ENCODE data around the gene DTWD1.
"Not testable (repeated sequence)": the region's sequence is repeated elsewhere in the genome, so short reads cannot be mapped to it uniquely, and the experiment has no call there.

Gene DTWD1

DNA sequence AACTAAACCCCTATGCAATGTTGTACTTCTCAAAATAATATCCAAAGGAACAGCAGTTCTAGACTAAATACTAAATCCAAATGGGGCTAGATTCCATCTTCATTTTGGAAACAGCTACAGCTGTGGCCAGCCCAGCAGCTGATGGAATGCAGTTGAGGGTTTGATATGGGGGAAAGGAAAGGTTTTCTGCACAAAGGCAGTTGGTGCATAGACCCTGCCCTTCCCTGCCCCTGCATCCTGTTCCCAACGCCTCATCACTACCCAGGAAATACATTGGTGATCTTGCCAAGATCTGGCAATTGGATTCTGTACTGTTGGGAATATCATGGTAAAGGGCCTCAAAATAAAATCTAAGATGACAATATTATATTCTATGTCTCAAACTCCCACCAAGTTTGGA lies 43.9 kb downstream of the DTWD1 start (continued):
- TF ChIP-seq SCRT1 (tag by site-specific recombination; IDR thresholded peaks at IDR 0.05; ENCODE audit: borderline replicate concordance) (no peak), ZNF248 (tag by site-specific recombination; IDR thresholded peaks at IDR 0.05) (no peak)

GRCh38 chr15:49666486-49666885 lies 45.6 kb downstream of the DTWD1 start:
- H3K27ac ChIP-seq (ENCODE audit: extremely low read depth, low read depth, low read length); H3K36me3 ChIP-seq (ENCODE audit: control insufficient read depth in 2 of 2, insufficient read depth in 1 of 2, low read length in 2 of 2); POLR2A ChIA-PET; H3K9me3 ChIP-seq (ENCODE audit: control insufficient read depth, insufficient read depth, low read depth, low read length); H3K4me3 ChIP-seq (ENCODE audit: low read depth, low read length); H3K4me1 ChIP-seq (ENCODE audit: control insufficient read depth, insufficient read depth, low read length); CTCF ChIA-PET: not testable (repeated sequence)

- no peaks in the 10 kb centered on the region for H3K9me3 ChIP-seq (ENCODE audit: control insufficient read depth, insufficient read depth, low read depth, low read length)
- no peaks in the 10 kb centered on the region for H3K36me3 ChIP-seq (ENCODE audit: control insufficient read depth in 2 of 2, insufficient read depth in 1 of 2, low read length in 2 of 2)
- no peaks in the 10 kb centered on the region for H3K4me1 ChIP-seq (ENCODE audit: control insufficient read depth, insufficient read depth, low read length)
- TF ChIP-seq, protein P1, sequence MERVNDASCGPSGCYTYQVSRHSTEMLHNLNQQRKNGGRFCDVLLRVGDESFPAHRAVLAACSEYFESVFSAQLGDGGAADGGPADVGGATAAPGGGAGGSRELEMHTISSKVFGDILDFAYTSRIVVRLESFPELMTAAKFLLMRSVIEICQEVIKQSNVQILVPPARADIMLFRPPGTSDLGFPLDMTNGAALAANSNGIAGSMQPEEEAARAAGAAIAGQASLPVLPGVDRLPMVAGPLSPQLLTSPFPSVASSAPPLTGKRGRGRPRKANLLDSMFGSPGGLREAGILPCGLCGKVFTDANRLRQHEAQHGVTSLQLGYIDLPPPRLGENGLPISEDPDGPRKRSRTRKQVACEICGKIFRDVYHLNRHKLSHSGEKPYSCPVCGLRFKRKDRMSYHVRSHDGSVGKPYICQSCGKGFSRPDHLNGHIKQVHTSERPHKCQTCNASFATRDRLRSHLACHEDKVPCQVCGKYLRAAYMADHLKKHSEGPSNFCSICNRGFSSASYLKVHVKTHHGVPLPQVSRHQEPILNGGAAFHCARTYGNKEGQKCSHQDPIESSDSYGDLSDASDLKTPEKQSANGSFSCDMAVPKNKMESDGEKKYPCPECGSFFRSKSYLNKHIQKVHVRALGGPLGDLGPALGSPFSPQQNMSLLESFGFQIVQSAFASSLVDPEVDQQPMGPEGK (tag by site-specific recombination; IDR thresholded peaks at IDR 0.05), result no peak
- no peak for TF ChIP-seq KLF7 (tag by site-specific recombination; IDR thresholded peaks at IDR 0.05; ENCODE audit: borderline replicate concordance)
- TF ChIP-seq ZNF16 (tag by site-specific recombination; IDR thresholded peaks at IDR 0.05; ENCODE audit: low read depth), result no peak
- no peak for TF ChIP-seq ZNF433 (tag by site-specific recombination; IDR thresholded peaks at IDR 0.05; ENCODE audit: low read depth)
- TF ChIP-seq ZNF560 (tag by site-specific recombination; IDR thresholded peaks at IDR 0.05; ENCODE audit: borderline replicate concordance), result no peak
- no peak for TF ChIP-seq ZNF747 (tag by site-specific recombination; IDR thresholded peaks at IDR 0.05)
- no peak for TF ChIP-seq SP3 (tag by site-specific recombination; IDR thresholded peaks at IDR 0.05)
- TF ChIP-seq, protein P2, sequence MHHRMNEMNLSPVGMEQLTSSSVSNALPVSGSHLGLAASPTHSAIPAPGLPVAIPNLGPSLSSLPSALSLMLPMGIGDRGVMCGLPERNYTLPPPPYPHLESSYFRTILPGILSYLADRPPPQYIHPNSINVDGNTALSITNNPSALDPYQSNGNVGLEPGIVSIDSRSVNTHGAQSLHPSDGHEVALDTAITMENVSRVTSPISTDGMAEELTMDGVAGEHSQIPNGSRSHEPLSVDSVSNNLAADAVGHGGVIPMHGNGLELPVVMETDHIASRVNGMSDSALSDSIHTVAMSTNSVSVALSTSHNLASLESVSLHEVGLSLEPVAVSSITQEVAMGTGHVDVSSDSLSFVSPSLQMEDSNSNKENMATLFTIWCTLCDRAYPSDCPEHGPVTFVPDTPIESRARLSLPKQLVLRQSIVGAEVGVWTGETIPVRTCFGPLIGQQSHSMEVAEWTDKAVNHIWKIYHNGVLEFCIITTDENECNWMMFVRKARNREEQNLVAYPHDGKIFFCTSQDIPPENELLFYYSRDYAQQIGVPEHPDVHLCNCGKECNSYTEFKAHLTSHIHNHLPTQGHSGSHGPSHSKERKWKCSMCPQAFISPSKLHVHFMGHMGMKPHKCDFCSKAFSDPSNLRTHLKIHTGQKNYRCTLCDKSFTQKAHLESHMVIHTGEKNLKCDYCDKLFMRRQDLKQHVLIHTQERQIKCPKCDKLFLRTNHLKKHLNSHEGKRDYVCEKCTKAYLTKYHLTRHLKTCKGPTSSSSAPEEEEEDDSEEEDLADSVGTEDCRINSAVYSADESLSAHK (tag by site-specific recombination; IDR thresholded peaks at IDR 0.05), result no peak
- no peak for TF ChIP-seq ZNF549 (tag by site-specific recombination; IDR thresholded peaks at IDR 0.05)
- no peak for TF ChIP-seq ZNF18 (tag by site-specific recombination; IDR thresholded peaks at IDR 0.05)
- TF ChIP-seq, protein P3, sequence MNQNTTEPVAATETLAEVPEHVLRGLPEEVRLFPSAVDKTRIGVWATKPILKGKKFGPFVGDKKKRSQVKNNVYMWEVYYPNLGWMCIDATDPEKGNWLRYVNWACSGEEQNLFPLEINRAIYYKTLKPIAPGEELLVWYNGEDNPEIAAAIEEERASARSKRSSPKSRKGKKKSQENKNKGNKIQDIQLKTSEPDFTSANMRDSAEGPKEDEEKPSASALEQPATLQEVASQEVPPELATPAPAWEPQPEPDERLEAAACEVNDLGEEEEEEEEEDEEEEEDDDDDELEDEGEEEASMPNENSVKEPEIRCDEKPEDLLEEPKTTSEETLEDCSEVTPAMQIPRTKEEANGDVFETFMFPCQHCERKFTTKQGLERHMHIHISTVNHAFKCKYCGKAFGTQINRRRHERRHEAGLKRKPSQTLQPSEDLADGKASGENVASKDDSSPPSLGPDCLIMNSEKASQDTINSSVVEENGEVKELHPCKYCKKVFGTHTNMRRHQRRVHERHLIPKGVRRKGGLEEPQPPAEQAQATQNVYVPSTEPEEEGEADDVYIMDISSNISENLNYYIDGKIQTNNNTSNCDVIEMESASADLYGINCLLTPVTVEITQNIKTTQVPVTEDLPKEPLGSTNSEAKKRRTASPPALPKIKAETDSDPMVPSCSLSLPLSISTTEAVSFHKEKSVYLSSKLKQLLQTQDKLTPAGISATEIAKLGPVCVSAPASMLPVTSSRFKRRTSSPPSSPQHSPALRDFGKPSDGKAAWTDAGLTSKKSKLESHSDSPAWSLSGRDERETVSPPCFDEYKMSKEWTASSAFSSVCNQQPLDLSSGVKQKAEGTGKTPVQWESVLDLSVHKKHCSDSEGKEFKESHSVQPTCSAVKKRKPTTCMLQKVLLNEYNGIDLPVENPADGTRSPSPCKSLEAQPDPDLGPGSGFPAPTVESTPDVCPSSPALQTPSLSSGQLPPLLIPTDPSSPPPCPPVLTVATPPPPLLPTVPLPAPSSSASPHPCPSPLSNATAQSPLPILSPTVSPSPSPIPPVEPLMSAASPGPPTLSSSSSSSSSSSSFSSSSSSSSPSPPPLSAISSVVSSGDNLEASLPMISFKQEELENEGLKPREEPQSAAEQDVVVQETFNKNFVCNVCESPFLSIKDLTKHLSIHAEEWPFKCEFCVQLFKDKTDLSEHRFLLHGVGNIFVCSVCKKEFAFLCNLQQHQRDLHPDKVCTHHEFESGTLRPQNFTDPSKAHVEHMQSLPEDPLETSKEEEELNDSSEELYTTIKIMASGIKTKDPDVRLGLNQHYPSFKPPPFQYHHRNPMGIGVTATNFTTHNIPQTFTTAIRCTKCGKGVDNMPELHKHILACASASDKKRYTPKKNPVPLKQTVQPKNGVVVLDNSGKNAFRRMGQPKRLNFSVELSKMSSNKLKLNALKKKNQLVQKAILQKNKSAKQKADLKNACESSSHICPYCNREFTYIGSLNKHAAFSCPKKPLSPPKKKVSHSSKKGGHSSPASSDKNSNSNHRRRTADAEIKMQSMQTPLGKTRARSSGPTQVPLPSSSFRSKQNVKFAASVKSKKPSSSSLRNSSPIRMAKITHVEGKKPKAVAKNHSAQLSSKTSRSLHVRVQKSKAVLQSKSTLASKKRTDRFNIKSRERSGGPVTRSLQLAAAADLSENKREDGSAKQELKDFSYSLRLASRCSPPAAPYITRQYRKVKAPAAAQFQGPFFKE (tag by site-specific recombination; IDR thresholded peaks at IDR 0.05; ENCODE audit: borderline replicate concordance), result no peak
- no peak for TF ChIP-seq ZNF274 (IDR thresholded peaks at IDR 0.05; ENCODE audit: low read length)
- TF ChIP-seq ZNF274 (tag by site-specific recombination; IDR thresholded peaks at IDR 0.05; ENCODE audit: borderline replicate concordance), result no peak
- TF ChIP-seq ZNF302 (tag by site-specific recombination; IDR thresholded peaks at IDR 0.05; ENCODE audit: low read depth), result no peak
- no peak for TF ChIP-seq ZBTB21 (tag by site-specific recombination; IDR thresholded peaks at IDR 0.05)
- no peak for TF ChIP-seq ZNF555 (tag by site-specific recombination; conservative IDR thresholded peaks at IDR 0.05)
- TF ChIP-seq ZFP37 (tag by site-specific recombination; IDR thresholded peaks at IDR 0.05), result no peak
- TF ChIP-seq ZNF10 (tag by site-specific recombination; IDR thresholded peaks at IDR 0.05), result no peak
- TF ChIP-seq ZSCAN30 (tag by site-specific recombination; IDR thresholded peaks at IDR 0.05), result no peak
- no peak overlapping the region for H3K27ac ChIP-seq (ENCODE audit: extremely low read depth, low read depth, low read length)
- ChIA-PET CTCF (no interaction called here), POLR2A (no interaction called here)
- H3K4me3 ChIP-seq (ENCODE audit: low read depth, low read length), result no peak overlapping the region
These were observed 48.4 kb downstream of the DTWD1 start for GRCh38 chr15:49669288-49669687.

Measured in HEK293 (cell line).